Adrenal gland (tissue), 12 donors: ENCODE results near the gene OBP2B. TPM values are rescaled to one million over a fixed set of nuclear protein-coding genes. Genes with fewer than 3 reads are reported as not detected.
A peak's percentile ranks its signal among the peaks of the same experiment; 100 is the strongest.
"Not testable (repeated sequence)": the region's sequence is repeated elsewhere in the genome, so short reads cannot be mapped to it uniquely, and the experiment has no call there.

ENCODE experiments used
- DNase-seq, 7 donors: peaks; one replicate each; pipeline ENCODE4 v3.0.0-alpha.2; 2019 to 2020
- H3K27ac ChIP-seq, 5 donors: fragments of 200-600 bp; sonication (generic) in 4 of 5; 1 replicate in 3 of 5; 2 replicates in 2 of 5; pipeline versions ENCODE4 v1.5.1 to v1.8.0; 2016 to 2020; ENCODE audit warnings: mild to moderate bottlenecking in 1 of 5
- H3K27me3 ChIP-seq: fragments of 200-600 bp; 2 replicates; pipeline ENCODE4 v1.8.0; 2021
- H3K36me3 ChIP-seq, 2 donors: fragments of 200-600 bp; replicated peaks in 1 of 2; 1 replicate in 1 of 2; 2 replicates in 1 of 2; pipeline versions ENCODE4 v1.5.1 to v1.8.0; 2018 to 2022
- H3K4me1 ChIP-seq, 2 donors: fragments of 200-600 bp; replicated peaks in 1 of 2; 1 replicate in 1 of 2; 2 replicates in 1 of 2; pipeline versions ENCODE4 v1.5.1 to v1.8.0; 2018 to 2021
- H3K4me3 ChIP-seq, 4 donors: fragments of 200-600 bp; sonication (generic) in 3 of 4; one replicate each; pipeline ENCODE4 v1.5.1; 2016 to 2018
- H3K9me3 ChIP-seq, 3 donors: fragments of 200-600 bp; sonication (generic) in 1 of 3; replicated peaks in 1 of 3; 1 replicate in 2 of 3; 2 replicates in 1 of 3; pipeline versions ENCODE4 v1.5.1 to v1.8.0; 2016 to 2021
- CTCF ChIP-seq, 6 experiments: fragments of 450-650 bp in 4 of 6; fragments of 200-600 bp in 2 of 6; sonication (generic) in 1 of 6; IDR thresholded peaks; 1 replicate in 5 of 6; 2 replicates in 1 of 6; pipeline versions ENCODE4 v1.5.1 to v1.8.0; 2016 to 2021; ENCODE audit warnings: antibody characterized with exemption in 6 of 6, mild to moderate bottlenecking in 2 of 6, moderate library complexity in 1 of 6
- POLR2A ChIP-seq, 2 donors: fragments of 450-650 bp; IDR thresholded peaks; one replicate each; pipeline ENCODE4 v1.6.1; 2017; ENCODE audit warnings: antibody characterized with exemption in 2 of 2, mild to moderate bottlenecking in 2 of 2, moderate library complexity in 1 of 2
- WGBS, 4 donors: extraction: QIAGEN DNeasy Blood & Tissue Kit in 2 of 4; methylation state at CpG; one replicate each; pipeline versions ENCODE4 v1.1.5 to v1.1.7; 2013 to 2017; 5-methylcytosine and 5-hydroxymethylcytosine counted together
- intact Hi-C, 2 donors: fragments of 100-400 bp; cut with DNase I; formaldehyde crosslinking; loops; one replicate each; pipeline versions ENCODE4 v1.14.1 to v1.15.0; 2022 to 2023
- polyA plus RNA-seq, 3 donors: library from polyadenylated mRNA; stranded (reverse); fragments of 200-250 nt in 2 of 3; fragments of 350-450 nt in 1 of 3; fragmentation: Illumina TruSeq in 1 of 3; extraction: RNeasy Lipid Tissue Mini Kit (QIAGEN cat#74804) in 1 of 3; gene quantifications; one replicate each; pipeline ENCODE4 v1.2.3, GENCODE V29; 2013 to 2014
- total RNA-seq, 9 donors: library from RNA; depleted of rRNA in 4 of 9; stranded (reverse); fragments of >200 nt in 4 of 9; fragments of 120-200 nt in 1 of 9; fragmentation: NEBNext Ultra II Directional in 1 of 9; extraction: Animal tissue kit (Norgen Biotek cat#: 25700) in 1 of 9; gene quantifications; one replicate each; pipeline versions ENCODE4 v1.1.0 to v1.2.4, GENCODE V29; 2013 to 2023
- donor health status: healthy with polysubstance abuse.
- donor health status: Bipolar disorder and iron deficiency.
- donor health status: DM: yes; HTN: yes; CAD: no.
- donor health status: DM: no; HTN: no; CAD: no.
- donor health status: DM: no; HTN: no; CAD: no.
- donor health status: DM: yes; HTN: yes; CAD: no.

OBP2B gene
- total and polyA plus RNA-seq, 12 donors = 0.11 to 0.32 TPM; not detected in 10

GRCh38 chr9:133210202-133210532 is 1.1 kb upstream of the OBP2B start:
- no peak for DNase-seq
- Histone ChIP-seq H3K27me3 (no peaks in the 10 kb centered on the region), H3K4me1 (no peaks in the 10 kb centered on the region), H3K27ac (no peak overlapping the region), H3K4me3 (no peak overlapping the region), H3K9me3 (no peaks in the 10 kb centered on the region), H3K36me3 (no peaks in the 10 kb centered on the region)
- TF ChIP-seq CTCF (IDR thresholded peaks at IDR 0.05) (no peak), POLR2A (IDR thresholded peaks at IDR 0.05) (no peak)
- intact Hi-C loops = no loop called here
- 63 to 83% (median 68%) methylated on average over 2 to 7 of the region's 7 CpGs for WGBS, 4 donors

- H3K27ac ChIP-seq, H3K4me1 ChIP-seq, H3K27me3 ChIP-seq, intact Hi-C loops, H3K4me3 ChIP-seq, H3K36me3 ChIP-seq, H3K9me3 ChIP-seq: not testable (repeated sequence)
- 74 to 82% (median 81%) methylated on average over 18 to 29 of the region's 29 CpGs for WGBS, 4 donors
- peak in 3 of 7 donors; percentile 5 to 33 (median 15) for DNase-seq
These were observed 514 bp upstream of the OBP2B start for GRCh38 chr9:133209327-133210201.

GRCh38 chr9:133208171-133208879 is 725 bp downstream of the OBP2B start:
- not testable (repeated sequence) for H3K27me3 ChIP-seq, H3K9me3 ChIP-seq

GRCh38 chr9:133207540-133208170 is 1.4 kb downstream of the OBP2B start:
- peak in 2 of 7 donors; percentile 9 to 18 for DNase-seq
- no peak overlapping the region for H3K27ac ChIP-seq
- H3K9me3 ChIP-seq = no peaks in the 10 kb centered on the region
- no peaks in the 10 kb centered on the region for H3K4me1 ChIP-seq
- H3K27me3 ChIP-seq = no peaks in the 10 kb centered on the region
- TF ChIP-seq CTCF (IDR thresholded peaks at IDR 0.05) (no peak), POLR2A (IDR thresholded peaks at IDR 0.05) (no peak)
- intact Hi-C loops = no loop called here
- 73 to 83% (median 80%) methylated on average over 12 to 16 of the region's 16 CpGs for WGBS, 4 donors
- H3K4me3 ChIP-seq = no peak overlapping the region
- no peaks in the 10 kb centered on the region for H3K36me3 ChIP-seq

More at GRCh38 chr9:133208171-133208879, 725 bp downstream of the OBP2B start:
- intact Hi-C loops, H3K36me3 ChIP-seq, H3K27ac ChIP-seq, H3K4me1 ChIP-seq, H3K4me3 ChIP-seq: not testable (repeated sequence)
- peak in 1 of 7 donors; percentile 13 for DNase-seq
- 80 to 100% (median 85%) methylated on average over 1 to 13 of the region's 16 CpGs for WGBS, 4 donors

GRCh38 chr9:133207021-133207531 is 2.0 kb downstream of the OBP2B start:
- Histone ChIP-seq H3K36me3 (no peaks in the 10 kb centered on the region), H3K27me3 (no peaks in the 10 kb centered on the region), H3K9me3 (no peaks in the 10 kb centered on the region), H3K4me3 (no peak overlapping the region), H3K27ac (no peak overlapping the region), H3K4me1 (no peaks in the 10 kb centered on the region)
- TF ChIP-seq CTCF (IDR thresholded peaks at IDR 0.05) = no peak
- no peak for TF ChIP-seq POLR2A (IDR thresholded peaks at IDR 0.05)
- WGBS, 4 donors = 67 to 88% (median 81%) methylated on average over 4 to 14 of the region's 14 CpGs
- peak in 1 of 7 donors; percentile 11 for DNase-seq
- intact Hi-C loops = no loop called here
